NCI-H2029 treated with DMSO at 0.1 percent for 48 hours (cell line): Measurements from ENCODE around the gene JARID2.
A peak's percentile ranks its signal among the peaks of the same experiment; 100 is the strongest.

Source experiments
- DNase-seq: peaks from one replicate; lab custom pipeline; 2025; lab: John Stamatoyannopoulos, UW

The JARID2 gene

GRCh38 chr6:15376900-15377487 is 131.1 kb downstream of the JARID2 start:
- DNase-seq: no peak

- DNase-seq: no peak
Measured at GRCh38 chr6:15378272-15378671, 132.4 kb downstream of the JARID2 start.

GRCh38 chr6:15378866-15379265 is 133.0 kb downstream of the JARID2 start:
- DNase-seq: no peak

GRCh38 chr6:15380351-15380750 is 134.5 kb downstream of the JARID2 start:
- DNase-seq: no peak

GRCh38 chr6:15382089-15382488 is 136.2 kb downstream of the JARID2 start:
- no peak for DNase-seq

GRCh38 chr6:15382712-15383111 is 136.8 kb downstream of the JARID2 start:
- DNase-seq: no peak

- DNase-seq: peak; percentile 66
Measured at GRCh38 chr6:15384901-15385300, 139.0 kb downstream of the JARID2 start.

- no peak for DNase-seq
Measured at GRCh38 chr6:15385521-15385920, 139.7 kb downstream of the JARID2 start.

GRCh38 chr6:15386110-15386755 is 140.4 kb downstream of the JARID2 start:
- no peak for DNase-seq

- no peak for DNase-seq
Measured at GRCh38 chr6:15386756-15387112, 140.9 kb downstream of the JARID2 start.

GRCh38 chr6:15387118-15387517 is 141.2 kb downstream of the JARID2 start:
- no peak for DNase-seq

GRCh38 chr6:15389084-15389764 is 143.4 kb downstream of the JARID2 start:
- no peak for DNase-seq

- DNase-seq: no peak
Measured at GRCh38 chr6:15389765-15390723, 144.2 kb downstream of the JARID2 start.

- no peak for DNase-seq
Measured at GRCh38 chr6:15391500-15391899, 145.6 kb downstream of the JARID2 start.

- DNase-seq: no peak
Measured at GRCh38 chr6:15392182-15392581, 146.3 kb downstream of the JARID2 start.

- DNase-seq: no peak
Measured at GRCh38 chr6:15393605-15394004, 147.7 kb downstream of the JARID2 start.

- DNase-seq: no peak
Measured at GRCh38 chr6:15395087-15395486, 149.2 kb downstream of the JARID2 start.

GRCh38 chr6:15396808-15397207 is 150.9 kb downstream of the JARID2 start:
- no peak for DNase-seq

GRCh38 chr6:15398633-15399275 is 152.9 kb downstream of the JARID2 start:
- no peak for DNase-seq

- peak; percentile 95 for DNase-seq
Measured at GRCh38 chr6:15399641-15400470, 154.0 kb downstream of the JARID2 start.

- peak; percentile 88 for DNase-seq
Measured at GRCh38 chr6:15400572-15401004, 154.7 kb downstream of the JARID2 start.
